HFFc6 (cell line): ENCODE results near the gene PRDM16. TPM values are rescaled to one million over a fixed set of nuclear protein-coding genes. Genes with fewer than 3 reads are reported as not detected.

ENCODE experiments used
- DNase-seq: peaks from one replicate; pipeline ENCODE4 v3.0.0-alpha.2; 2018
- H3K27ac Mint-ChIP-seq: 2 replicates; pipeline ENCODE4 v1.8.0; 2020; ENCODE audit warnings: mild to moderate bottlenecking, mixed read lengths
- H3K27me3 Mint-ChIP-seq: 2 replicates; pipeline ENCODE4 v1.8.0; 2021; ENCODE audit warnings: mild to moderate bottlenecking, moderate library complexity, mixed read lengths; ENCODE audit not compliant: insufficient read depth
- H3K36me3 Mint-ChIP-seq: 2 replicates; pipeline ENCODE4 v1.8.0; 2021; ENCODE audit warnings: low read depth, mixed read lengths
- H3K4me1 Mint-ChIP-seq: 2 replicates; pipeline ENCODE4 v1.8.0; 2020; ENCODE audit warnings: low read depth, mixed read lengths
- H3K4me3 Mint-ChIP-seq: 2 replicates; pipeline ENCODE4 v1.8.0; 2020; ENCODE audit warnings: mild to moderate bottlenecking, moderate library complexity, mixed read lengths
- H3K9me3 Mint-ChIP-seq: 2 replicates; pipeline ENCODE4 v1.8.0; 2020; ENCODE audit warnings: mild to moderate bottlenecking, mixed read lengths
- CTCF ChIP-seq: fragments of 200-600 bp; sonication (generic); IDR thresholded peaks from 2 replicates; pipeline ENCODE4 v1.5.0; 2021; ENCODE audit warnings: antibody characterized with exemption, mild to moderate bottlenecking
- total RNA-seq, 6 experiments: library from RNA; stranded (reverse); fragmentation: NEBNext Ultra II Directional; extraction: Animal tissue kit (Norgen Biotek cat#: 25700); gene quantifications; 2 replicates in 1 of 6; 3 replicates in 5 of 6; pipeline ENCODE4 v1.2.3, GENCODE V29; 2021

PRDM16 gene
- total RNA-seq, 6 experiments from 2014 or later, result not detected

GRCh38 chr1:3138623-3139151 lies 69.7 kb downstream of the PRDM16 start:
- no peaks in the 10 kb centered on the region for H3K4me1 Mint-ChIP-seq
- no peak overlapping the region for H3K27ac Mint-ChIP-seq
- no peak overlapping the region for H3K4me3 Mint-ChIP-seq
- peaks cover 4% of the 10 kb centered on the region for H3K27me3 Mint-ChIP-seq
- peaks cover 18% of the 10 kb centered on the region; the same call in 1 of the 2 replicates for H3K9me3 Mint-ChIP-seq
- H3K36me3 Mint-ChIP-seq, result no peaks in the 10 kb centered on the region
- no peak for DNase-seq
- no peak for TF ChIP-seq CTCF

- no peak overlapping the region for H3K4me3 Mint-ChIP-seq
- H3K4me1 Mint-ChIP-seq, result no peaks in the 10 kb centered on the region
- no peak overlapping the region for H3K27ac Mint-ChIP-seq
- H3K36me3 Mint-ChIP-seq, result no peaks in the 10 kb centered on the region
- H3K9me3 Mint-ChIP-seq, result peaks cover 13% of the 10 kb centered on the region; the same call in 1 of the 2 replicates
- no peaks in the 10 kb centered on the region; the same call in 1 of the 2 replicates for H3K27me3 Mint-ChIP-seq
- DNase-seq, result no peak
- no peak for TF ChIP-seq CTCF
Observed at GRCh38 chr1:3139451-3139852, 70.4 kb downstream of the PRDM16 start.

DNA sequence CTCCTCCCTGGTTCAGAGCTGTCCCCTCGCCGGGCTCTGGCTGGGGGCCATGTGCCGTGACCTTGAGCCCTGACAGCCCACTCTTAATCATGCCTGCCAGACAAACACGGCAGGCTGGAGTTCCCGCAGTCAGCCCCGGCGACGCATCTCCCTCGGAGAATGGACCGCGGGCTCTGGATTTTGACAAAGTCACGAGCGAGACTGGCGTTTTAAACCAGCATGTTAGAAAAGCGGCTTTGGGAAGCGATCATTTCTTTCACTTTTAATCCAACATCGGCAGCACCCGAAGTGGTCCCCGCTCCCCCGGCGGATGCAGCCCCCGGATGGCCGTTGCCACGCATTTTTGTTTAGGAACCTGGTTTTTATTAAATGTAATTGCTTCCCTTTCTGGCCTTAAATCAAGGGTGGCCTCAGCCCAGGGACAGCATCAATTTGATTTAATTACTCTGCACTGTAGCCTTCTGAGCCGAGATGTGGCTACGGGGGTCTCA lies 70.9 kb downstream of the PRDM16 start:
- Mint-ChIP-seq H3K4me1 (no peaks in the 10 kb centered on the region), H3K27me3 (no peaks in the 10 kb centered on the region; the same call in 1 of the 2 replicates), H3K36me3 (no peaks in the 10 kb centered on the region), H3K27ac (no peak overlapping the region), H3K9me3 (peaks cover 13% of the 10 kb centered on the region; the same call in 1 of the 2 replicates), H3K4me3 (no peak overlapping the region)
- no peak for TF ChIP-seq CTCF
- no peak for DNase-seq

DNA sequence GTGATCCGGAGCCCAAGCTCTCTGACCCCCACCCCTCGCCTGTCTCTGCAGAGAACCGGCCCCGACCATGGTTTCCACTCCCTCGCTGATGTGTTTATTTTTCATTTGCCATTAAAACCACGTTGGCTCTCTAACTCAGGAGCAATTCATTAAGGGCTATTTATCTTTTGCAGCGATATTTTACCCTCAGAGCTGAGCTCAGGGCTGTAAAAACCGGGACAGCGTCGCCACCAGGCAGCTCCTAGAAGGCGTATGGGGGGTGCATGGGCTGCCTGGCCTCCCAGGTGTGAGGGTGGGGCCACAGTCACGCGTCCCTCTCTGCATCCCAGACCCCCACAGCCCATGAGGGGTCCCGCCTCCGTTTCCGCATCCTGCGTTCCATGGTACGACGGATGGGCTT lies 71.4 kb downstream of the PRDM16 start:
- H3K27me3 Mint-ChIP-seq, result no peaks in the 10 kb centered on the region; the same call in 1 of the 2 replicates
- no peak overlapping the region for H3K4me3 Mint-ChIP-seq

GRCh38 chr1:3141129-3141528 lies 72.1 kb downstream of the PRDM16 start:
- Mint-ChIP-seq H3K4me3 (no peak overlapping the region), H3K27ac (no peak overlapping the region), H3K27me3 (no peaks in the 10 kb centered on the region; the same call in 1 of the 2 replicates), H3K9me3 (peaks cover 13% of the 10 kb centered on the region), H3K4me1 (no peaks in the 10 kb centered on the region), H3K36me3 (no peaks in the 10 kb centered on the region)
- no peak for DNase-seq
- TF ChIP-seq CTCF, result no peak

More for the DNA sequence above, 71.4 kb downstream of the PRDM16 start:
- DNase-seq, result no peak
- TF ChIP-seq CTCF, result no peak
- Mint-ChIP-seq H3K4me1 (no peaks in the 10 kb centered on the region), H3K27ac (no peak overlapping the region), H3K36me3 (no peaks in the 10 kb centered on the region), H3K9me3 (peaks cover 13% of the 10 kb centered on the region; the same call in 1 of the 2 replicates)
